GM23248 (cell line): ENCODE data around the gene WLS. TPM values are rescaled to one million over a fixed set of nuclear protein-coding genes. Genes with fewer than 3 reads are reported as not detected.
A peak's percentile ranks its signal among the peaks of the same experiment; 100 is the strongest.

Source experiments
- DNase-seq: peaks from one replicate; pipeline ENCODE4 v3.0.0-alpha.2; 2015
- H2AFZ ChIP-seq: fragments of 200-600 bp; sonication (generic); 2 replicates; pipeline ENCODE4 v1.6.1; 2016; ENCODE audit warnings: antibody characterized with exemption
- H3F3A ChIP-seq: fragments of 200-600 bp; sonication (generic); 2 replicates; pipeline ENCODE4 v1.6.1; 2016; ENCODE audit warnings: mild to moderate bottlenecking, antibody characterized with exemption, mixed run types; ENCODE audit not compliant: insufficient read depth
- H3K27ac ChIP-seq: fragments of 200-600 bp; sonication (generic); 2 replicates; pipeline ENCODE4 v1.5.1; 2016; ENCODE audit warnings: mild to moderate bottlenecking
- H3K27me3 ChIP-seq: fragments of 200-600 bp; sonication (generic); replicated peaks from 2 replicates; pipeline ENCODE4 v1.6.1; 2016; ENCODE audit warnings: mild to moderate bottlenecking; ENCODE audit not compliant: insufficient read depth
- H3K36me3 ChIP-seq: fragments of 200-600 bp; sonication (generic); 2 replicates; pipeline ENCODE4 v1.6.1; 2016; ENCODE audit warnings: low read depth, mild to moderate bottlenecking
- H3K4me1 ChIP-seq: fragments of 200-600 bp; sonication (generic); 2 replicates; pipeline ENCODE4 v1.6.1; 2016; ENCODE audit warnings: mild to moderate bottlenecking; ENCODE audit not compliant: insufficient read depth
- H3K4me2 ChIP-seq: fragments of 200-600 bp; sonication (generic); one replicate; pipeline ENCODE4 v1.6.1; 2016; ENCODE audit warnings: mild to moderate bottlenecking; ENCODE audit not compliant: unreplicated experiment
- H3K4me3 ChIP-seq: fragments of 200-600 bp; sonication (generic); 2 replicates; pipeline ENCODE4 v1.5.1; 2016; ENCODE audit warnings: mild to moderate bottlenecking
- H3K79me2 ChIP-seq: fragments of 200-600 bp; sonication (generic); 2 replicates; pipeline ENCODE4 v1.6.1; 2016; ENCODE audit warnings: mild to moderate bottlenecking; ENCODE audit not compliant: insufficient read depth
- H3K9ac ChIP-seq: fragments of 200-600 bp; sonication (generic); 2 replicates; pipeline ENCODE4 v1.6.1; 2016; ENCODE audit warnings: mild to moderate bottlenecking
- H3K9me2 ChIP-seq: fragments of 200-600 bp; sonication (generic); 2 replicates; pipeline ENCODE4 v1.6.1; 2016; ENCODE audit warnings: mixed run types, mild to moderate bottlenecking, moderate library complexity; ENCODE audit not compliant: insufficient read depth
- H3K9me3 ChIP-seq: fragments of 200-600 bp; sonication (generic); one replicate; pipeline ENCODE4 v1.6.1; 2017; ENCODE audit warnings: low read depth
- H4K20me1 ChIP-seq: fragments of 200-600 bp; sonication (generic); 2 replicates; pipeline ENCODE4 v1.6.0; 2016; ENCODE audit not compliant: insufficient read depth
- EZH2 ChIP-seq: fragments of 200-600 bp; sonication (generic); IDR thresholded peaks from 2 replicates; pipeline ENCODE4 v1.6.1; 2018; ENCODE audit warnings: antibody characterized with exemption, mild to moderate bottlenecking; ENCODE audit not compliant: insufficient read depth, poor library complexity, severe bottlenecking
- EZH2phosphoT487 ChIP-seq: fragments of 200-600 bp; sonication (generic); IDR thresholded peaks from 2 replicates; pipeline ENCODE4 v1.6.1; 2018; ENCODE audit warnings: antibody characterized with exemption, moderate library complexity, mild to moderate bottlenecking, low read depth; ENCODE audit not compliant: insufficient read depth
- WGBS, 2 experiments: methylation state at CpG; one replicate each; pipeline ENCODE4 v1.1.6; 2015 to 2017; ENCODE audit warnings: low lambda C conversion rate in 2 of 2, low coverage in 1 of 2; ENCODE audit errors: missing lambda C conversion rate in 2 of 2; 5-methylcytosine and 5-hydroxymethylcytosine counted together
- in situ Hi-C: fragments of 300-500 bp; cut with MboI; formaldehyde crosslinking; loops from 2 replicates; pipeline ENCODE4 v1.15.0; 2020
- polyA plus RNA-seq: library from polyadenylated mRNA; unstranded; fragments of >200 nt; fragmentation: Nextera tagmentation; extraction: Ambion mirVana; gene quantifications from 2 replicates; pipeline ENCODE4 v1.2.1, GENCODE V29; 2016
- total RNA-seq: library from RNA; depleted of rRNA; stranded (reverse); fragments of >200 nt; shearing (Covaris generic); gene quantifications from 2 replicates; pipeline ENCODE4 v1.2.3, GENCODE V29; 2014

WLS gene
- total and polyA plus RNA-seq, 2 experiments from 2014 or later: 26.7 to 36.4 TPM

- H3K36me3 ChIP-seq: no peaks in the 10 kb centered on the region
- peak overlapping the region; percentile 29; the same call in 1 of the 2 replicates for H3K9ac ChIP-seq
- H3K27ac ChIP-seq: peak overlapping the region; percentile 79
- peaks cover 51% of the 10 kb centered on the region for H3K79me2 ChIP-seq
- WGBS, 2 experiments: 1 to 3% methylated on average over 2 of the region's 2 CpGs
- H4K20me1 ChIP-seq: no peaks in the 10 kb centered on the region
- peaks cover 57% of the 10 kb centered on the region for H3K4me1 ChIP-seq
- H3K4me3 ChIP-seq: peak overlapping the region; percentile 0; the same call in 1 of the 2 replicates
- no peak for TF ChIP-seq EZH2phosphoT487
- no peak for TF ChIP-seq EZH2
- peaks cover 51% of the 10 kb centered on the region for H3F3A ChIP-seq
- H3K4me2 ChIP-seq: peak overlapping the region; percentile 40
- in situ Hi-C loops: no loop called here
- H3K9me3 ChIP-seq: no peaks in the 10 kb centered on the region
- H3K9me2 ChIP-seq: no peaks in the 10 kb centered on the region
- no peak overlapping the region for H2AFZ ChIP-seq
- no peaks in the 10 kb centered on the region for H3K27me3 ChIP-seq
- peak; percentile 83 for DNase-seq
Measured at GRCh38 chr1:68198752-68199151, 33.6 kb downstream of the WLS start.

GRCh38 chr1:68197891-68198290 is 34.4 kb downstream of the WLS start:
- H3K4me2 ChIP-seq: peak overlapping the region; percentile 40
- no peaks in the 10 kb centered on the region for H4K20me1 ChIP-seq
- H3K9me2 ChIP-seq: no peaks in the 10 kb centered on the region
- no peaks in the 10 kb centered on the region for H3K36me3 ChIP-seq
- 92 to 100% methylated on average over 1 of the region's 1 CpG for WGBS, 2 experiments
- peak overlapping the region; percentile 79 for H3K27ac ChIP-seq
- peaks cover 51% of the 10 kb centered on the region for H3F3A ChIP-seq
- H3K9ac ChIP-seq: peak overlapping the region; percentile 29; the same call in 1 of the 2 replicates
- DNase-seq: peak; percentile 24
- peaks cover 57% of the 10 kb centered on the region for H3K4me1 ChIP-seq
- H3K9me3 ChIP-seq: no peaks in the 10 kb centered on the region
- no peak overlapping the region for H3K4me3 ChIP-seq
- TF ChIP-seq EZH2phosphoT487: no peak
- TF ChIP-seq EZH2: no peak
- peaks cover 43% of the 10 kb centered on the region for H3K79me2 ChIP-seq
- no peak overlapping the region for H2AFZ ChIP-seq
- in situ Hi-C loops: no loop called here
- no peaks in the 10 kb centered on the region for H3K27me3 ChIP-seq

GRCh38 chr1:68197461-68197860 is 34.9 kb downstream of the WLS start:
- Histone ChIP-seq H4K20me1 (no peaks in the 10 kb centered on the region), H3K27me3 (no peaks in the 10 kb centered on the region), H2AFZ (no peak overlapping the region), H3K4me2 (peak overlapping the region; percentile 39), H3K9me3 (no peaks in the 10 kb centered on the region), H3K4me1 (peaks cover 54% of the 10 kb centered on the region), H3K9me2 (no peaks in the 10 kb centered on the region), H3K79me2 (peaks cover 43% of the 10 kb centered on the region), H3K9ac (no peak overlapping the region), H3K27ac (peak overlapping the region; percentile 79), H3F3A (peaks cover 49% of the 10 kb centered on the region), H3K4me3 (no peak overlapping the region), H3K36me3 (no peaks in the 10 kb centered on the region)
- TF ChIP-seq EZH2 (no peak), EZH2phosphoT487 (no peak)
- in situ Hi-C loops: no loop called here
- DNase-seq: no peak
- WGBS, 2 experiments: 83 to 95% methylated on average over 2 of the region's 2 CpGs

- H3K36me3 ChIP-seq: no peaks in the 10 kb centered on the region
- H3K27me3 ChIP-seq: no peaks in the 10 kb centered on the region
- H3K4me2 ChIP-seq: peak overlapping the region; percentile 39
- H4K20me1 ChIP-seq: no peaks in the 10 kb centered on the region
- H3K27ac ChIP-seq: peak overlapping the region; percentile 79
- TF ChIP-seq EZH2phosphoT487 (no peak), EZH2 (no peak)
- H3K9me3 ChIP-seq: no peaks in the 10 kb centered on the region
- peak overlapping the region; percentile 48; the same call in 1 of the 2 replicates for H2AFZ ChIP-seq
- H3K9me2 ChIP-seq: no peaks in the 10 kb centered on the region
- H3K4me3 ChIP-seq: 0 out of 2 replicates have a peak overlapping the region, but pooled peaks have one; percentile 15
- in situ Hi-C loops: no loop called here
- H3K79me2 ChIP-seq: peaks cover 43% of the 10 kb centered on the region
- H3F3A ChIP-seq: peaks cover 41% of the 10 kb centered on the region
- H3K9ac ChIP-seq: peak overlapping the region; percentile 11; the same call in 1 of the 2 replicates
- 24 to 25% methylated on average over 3 of the region's 3 CpGs for WGBS, 2 experiments
- peaks cover 46% of the 10 kb centered on the region for H3K4me1 ChIP-seq
- DNase-seq: no peak
Measured at GRCh38 chr1:68196676-68197075, 35.6 kb downstream of the WLS start.

GRCh38 chr1:68191717-68192116 is 40.6 kb downstream of the WLS start:
- Histone ChIP-seq H3K4me2 (no peak overlapping the region), H3K9me2 (no peaks in the 10 kb centered on the region), H3K27ac (no peak overlapping the region), H4K20me1 (no peaks in the 10 kb centered on the region), H3K27me3 (no peaks in the 10 kb centered on the region), H3K79me2 (peaks cover 12% of the 10 kb centered on the region; the same call in 1 of the 2 replicates), H3K9ac (no peak overlapping the region), H3K36me3 (no peaks in the 10 kb centered on the region), H3K9me3 (no peaks in the 10 kb centered on the region), H2AFZ (no peak overlapping the region), H3F3A (peaks cover 8% of the 10 kb centered on the region), H3K4me1 (peaks cover 5% of the 10 kb centered on the region), H3K4me3 (no peak overlapping the region)
- no peak for TF ChIP-seq EZH2phosphoT487
- no peak for TF ChIP-seq EZH2
- in situ Hi-C loops: no loop called here
- WGBS, 2 experiments: 100% methylated on average over 2 of the region's 2 CpGs
- no peak for DNase-seq
